Right cardiac atrium (tissue), 5 donors: Measurements from ENCODE around the gene ITLN2. TPM values are rescaled to one million over a fixed set of nuclear protein-coding genes. Genes with fewer than 3 reads are reported as not detected.
A peak's percentile ranks its signal among the peaks of the same experiment; 100 is the strongest.

Experiments used
- ATAC-seq, 2 donors: fragments of 200-7000 bp; cut with Tn5 transposase; one replicate each; pipeline versions ENCODE4 v1.8.0 to v1.9.1; 2020; ENCODE audit warnings: moderate library complexity in 2 of 2, mild to moderate bottlenecking in 1 of 2
- DNase-seq, 3 donors: peaks; one replicate each; pipeline ENCODE4 v3.0.0-alpha.2; 2020
- H3K27ac ChIP-seq: one replicate; pipeline ENCODE4 v1.5.1; 2013; ENCODE audit warnings: mild to moderate bottlenecking, low read length, control low read depth, moderate library complexity
- H3K27me3 ChIP-seq: one replicate; pipeline ENCODE4 v1.6.1; 2013; ENCODE audit not compliant: control insufficient read depth, insufficient read depth
- H3K4me1 ChIP-seq: one replicate; pipeline ENCODE4 v1.6.1; 2013; ENCODE audit warnings: low read length; ENCODE audit not compliant: control insufficient read depth, insufficient read depth
- H3K4me3 ChIP-seq: one replicate; pipeline ENCODE4 v1.5.1; 2013; ENCODE audit warnings: low read length, control low read depth
- H3K9me3 ChIP-seq: one replicate; pipeline ENCODE4 v1.6.1; 2013; ENCODE audit warnings: low read length; ENCODE audit not compliant: control insufficient read depth
- WGBS: extraction: QIAGEN DNeasy Blood & Tissue Kit; methylation state at CpG from one replicate; pipeline ENCODE4 v1.1.7; 2013; 5-methylcytosine and 5-hydroxymethylcytosine counted together
- intact Hi-C, 4 donors: fragments of 100-400 bp; cut with DNase I; formaldehyde crosslinking; loops; one replicate each; pipeline versions ENCODE4 v1.11.0 to v1.14.0; 2022 to 2023
- polyA plus RNA-seq: library from polyadenylated mRNA; stranded (reverse); fragments of 200-250 nt; gene quantifications from one replicate; pipeline ENCODE4 v1.2.3, GENCODE V29; 2013
- total RNA-seq, 4 donors: library from RNA; stranded (reverse); fragmentation: NEBNext Ultra II Directional; extraction: Animal tissue kit (Norgen Biotek cat#: 25700); gene quantifications; one replicate each; pipeline ENCODE4 v1.2.1, GENCODE V29; 2021
- donor health status: healthy with polysubstance abuse.
- donor health status: DM: no; HTN: yes; CAD: no.
- donor health status: DM: no; HTN: no; CAD: no.
- donor health status: DM: no; HTN: yes; CAD: no; lungs with severe emphysema.
- donor health status: DM: yes; HTN: yes; CAD: no.

The ITLN2 gene
- total and polyA plus RNA-seq, 5 donors = 0.58 to 2.1 (median 0.88) TPM

DNA sequence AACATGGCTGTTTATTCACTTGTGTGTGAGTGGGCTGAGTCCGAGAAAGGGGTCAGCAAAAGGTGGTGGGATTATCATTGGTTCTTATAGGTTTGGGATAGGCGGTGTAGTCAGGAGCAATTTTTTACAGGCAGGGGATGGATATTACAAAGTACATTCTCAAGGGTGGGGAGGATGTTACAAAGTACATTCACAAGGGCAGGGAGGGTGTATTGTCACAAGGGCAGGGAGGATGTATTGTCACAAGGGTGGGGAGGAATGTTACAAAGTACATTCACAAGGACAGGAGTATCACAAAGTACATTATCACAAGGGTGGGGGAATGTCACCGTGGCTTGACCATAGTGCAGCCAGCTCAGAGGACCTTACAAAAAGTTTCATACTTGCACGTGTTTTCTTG, 31.1 kb upstream of the ITLN2 start:
- ATAC-seq = no peak
- Histone ChIP-seq H3K9me3 (no peaks in the 10 kb centered on the region), H3K27me3 (no peaks in the 10 kb centered on the region), H3K4me3 (no peak overlapping the region), H3K27ac (no peak overlapping the region), H3K4me1 (peaks cover 1% of the 10 kb centered on the region)
- DNase-seq = no peak
- WGBS = 94% methylated on average over 4 of the region's 4 CpGs
- intact Hi-C loops = no loop called here

GRCh38 chr1:160981584-160982411, 27.2 kb upstream of the ITLN2 start:
- no peaks in the 10 kb centered on the region for H3K4me1 ChIP-seq
- H3K27ac ChIP-seq = no peak overlapping the region
- 5% methylated on average over 42 of the region's 42 CpGs for WGBS
- ATAC-seq (peak; percentile 78 to 84), DNase-seq (peak; percentile 19 to 72 (median 72))
- no peaks in the 10 kb centered on the region for H3K27me3 ChIP-seq
- H3K4me3 ChIP-seq = peak overlapping the region; percentile 33
- intact Hi-C loops = no loop called here
- H3K9me3 ChIP-seq = no peaks in the 10 kb centered on the region

DNA sequence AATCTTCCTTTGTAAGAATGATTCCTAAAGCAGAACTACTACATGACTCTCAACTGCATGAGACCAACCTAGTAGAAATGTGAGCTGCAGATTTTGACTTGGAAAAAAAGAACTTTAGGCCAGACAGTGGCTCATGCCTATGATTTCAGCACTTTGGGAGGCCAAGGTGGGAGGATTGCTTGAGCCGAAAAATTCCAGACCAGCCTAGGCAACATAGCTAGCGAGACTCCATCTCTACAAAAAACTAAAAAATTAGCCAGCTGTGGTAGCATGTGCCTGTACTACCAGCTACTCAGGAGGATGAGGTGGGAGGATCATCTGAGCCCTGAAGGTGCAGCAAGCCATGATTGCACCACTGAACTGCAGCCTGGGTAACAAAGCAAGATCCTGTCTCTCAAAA, 24.7 kb upstream of the ITLN2 start:
- Histone ChIP-seq H3K27me3 (no peaks in the 10 kb centered on the region), H3K4me1 (no peaks in the 10 kb centered on the region), H3K27ac (no peak overlapping the region), H3K9me3 (no peaks in the 10 kb centered on the region), H3K4me3 (no peak overlapping the region)
- WGBS = 79% methylated on average over 2 of the region's 2 CpGs
- ATAC-seq (no peak), DNase-seq (no peak)
- intact Hi-C loops = no loop called here

GRCh38 chr1:160978510-160978927, 23.9 kb upstream of the ITLN2 start:
- DNase-seq = peak in 1 of 3 donors; percentile 55
- no peaks in the 10 kb centered on the region for H3K9me3 ChIP-seq
- peak in 1 of 2 donors; percentile 23 for ATAC-seq
- 43% methylated on average over 11 of the region's 11 CpGs for WGBS
- no peak overlapping the region for H3K4me3 ChIP-seq
- H3K4me1 ChIP-seq = no peaks in the 10 kb centered on the region
- H3K27ac ChIP-seq = no peak overlapping the region
- H3K27me3 ChIP-seq = no peaks in the 10 kb centered on the region
- intact Hi-C loops = no loop called here

DNA sequence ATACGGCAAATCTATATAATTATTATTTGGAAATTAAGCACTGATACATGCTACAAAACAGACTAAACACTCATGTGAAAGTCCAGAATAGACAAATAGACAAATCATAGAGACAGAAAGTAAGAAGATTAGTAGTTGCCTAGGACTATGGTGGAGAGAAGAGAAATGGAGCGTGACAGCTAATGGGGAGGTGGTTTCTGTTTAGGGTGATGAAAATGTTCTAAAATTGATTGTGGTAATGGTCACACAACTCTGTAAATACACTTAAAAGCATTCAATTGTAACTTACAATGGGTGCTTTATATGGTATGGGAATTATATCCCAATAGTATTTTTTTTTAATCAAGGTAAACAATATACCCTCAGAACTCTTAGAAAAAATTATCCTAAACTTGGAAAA, 20.4 kb upstream of the ITLN2 start:
- Histone ChIP-seq H3K4me3 (no peak overlapping the region), H3K9me3 (no peaks in the 10 kb centered on the region), H3K27ac (no peak overlapping the region), H3K27me3 (no peaks in the 10 kb centered on the region), H3K4me1 (no peaks in the 10 kb centered on the region)
- DNase-seq = no peak
- no peak for ATAC-seq
- WGBS = 95% methylated on average over 2 of the region's 2 CpGs
- intact Hi-C loops = no loop called here

DNA sequence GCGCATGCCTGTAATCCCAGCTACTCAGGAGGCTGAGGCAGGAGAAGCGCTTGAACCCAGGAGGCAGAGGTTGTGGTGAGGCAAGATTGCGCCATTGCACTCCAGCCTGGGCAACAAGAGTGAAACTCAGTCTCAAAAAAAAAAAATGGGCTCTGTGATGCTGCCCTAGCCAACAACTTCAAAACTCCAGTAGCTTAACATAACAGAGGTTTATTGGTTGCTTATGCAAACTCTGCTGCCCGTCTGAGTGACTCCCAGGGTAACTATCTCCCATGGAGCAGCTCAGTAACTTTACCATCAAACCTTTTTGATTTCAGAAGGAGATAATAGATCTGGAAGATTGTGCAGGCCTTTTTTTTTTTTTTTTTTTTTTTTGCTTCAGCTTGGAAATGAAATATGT, 18.9 kb upstream of the ITLN2 start:
- Histone ChIP-seq H3K9me3 (no peaks in the 10 kb centered on the region), H3K4me1 (no peaks in the 10 kb centered on the region), H3K4me3 (no peak overlapping the region), H3K27me3 (no peaks in the 10 kb centered on the region), H3K27ac (no peak overlapping the region)
- DNase-seq (no peak), ATAC-seq (no peak)
- intact Hi-C loops = no loop called here
- 85% methylated on average over 4 of the region's 4 CpGs for WGBS

- Histone ChIP-seq H3K4me1 (no peaks in the 10 kb centered on the region), H3K27ac (no peak overlapping the region), H3K4me3 (no peak overlapping the region), H3K27me3 (no peaks in the 10 kb centered on the region), H3K9me3 (no peaks in the 10 kb centered on the region)
- ATAC-seq (no peak), DNase-seq (no peak)
- 54% methylated on average over 3 of the region's 3 CpGs for WGBS
- intact Hi-C loops = no loop called here
These were observed 18.3 kb upstream of the ITLN2 start for GRCh38 chr1:160972939-160973338.

DNA sequence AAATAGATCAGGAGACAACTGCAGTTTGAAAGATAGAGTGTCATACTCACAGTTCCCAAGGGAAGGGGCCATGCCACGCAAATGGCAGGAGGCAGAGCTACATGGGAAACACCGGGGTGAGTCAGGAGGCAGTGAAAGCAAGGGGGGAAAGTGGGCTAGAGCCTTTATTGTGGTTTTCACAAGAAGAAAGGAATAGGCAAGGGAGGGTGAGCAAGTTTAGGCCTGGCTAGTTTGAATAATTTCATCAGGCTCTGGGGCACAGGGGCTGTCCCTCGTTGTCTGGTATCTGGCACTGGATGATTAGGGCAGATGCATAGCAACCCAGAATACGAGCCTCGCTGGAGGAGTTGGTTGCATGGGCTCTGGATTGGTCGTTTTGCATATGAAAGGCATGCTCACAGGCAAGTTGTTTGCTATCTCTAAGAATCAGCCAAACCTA, 17.0 kb upstream of the ITLN2 start:
- Histone ChIP-seq H3K4me3 (no peak overlapping the region), H3K27ac (no peak overlapping the region), H3K27me3 (no peaks in the 10 kb centered on the region), H3K4me1 (no peaks in the 10 kb centered on the region), H3K9me3 (no peaks in the 10 kb centered on the region)
- intact Hi-C loops = no loop called here
- DNase-seq (no peak), ATAC-seq (no peak)
- WGBS = 38% methylated on average over 6 of the region's 6 CpGs

- no peak for DNase-seq
- Histone ChIP-seq H3K4me3 (no peak overlapping the region), H3K4me1 (no peaks in the 10 kb centered on the region), H3K27me3 (no peaks in the 10 kb centered on the region), H3K9me3 (no peaks in the 10 kb centered on the region), H3K27ac (no peak overlapping the region)
- no peak for ATAC-seq
- intact Hi-C loops = no loop called here
- WGBS = 34% methylated on average over 4 of the region's 4 CpGs
These were observed 8.9 kb upstream of the ITLN2 start for GRCh38 chr1:160963521-160963920.

- no peaks in the 10 kb centered on the region for H3K4me1 ChIP-seq
These were observed 6.8 kb upstream of the ITLN2 start for GRCh38 chr1:160961419-160961818.

DNA sequence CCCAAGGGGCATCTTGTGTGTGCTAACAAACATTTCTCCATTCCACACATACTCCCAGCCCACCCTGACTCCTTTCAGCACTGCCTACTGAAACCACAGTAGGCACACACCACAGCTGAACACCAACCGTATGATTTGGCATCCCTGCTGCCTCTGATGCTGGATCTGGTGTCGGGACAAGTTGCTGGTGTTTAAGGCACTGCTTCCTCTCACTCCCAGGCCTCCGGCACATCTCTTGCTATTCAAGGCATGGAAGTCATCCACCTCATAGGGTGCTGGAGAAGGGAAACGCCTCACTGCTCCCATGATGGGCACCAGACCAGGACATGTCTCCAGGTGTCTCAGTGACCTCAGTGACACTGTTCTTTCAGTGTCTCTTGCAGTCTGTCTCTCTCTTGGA, 2.4 kb upstream of the ITLN2 start:
- H3K9me3 ChIP-seq = no peaks in the 10 kb centered on the region
- H3K27ac ChIP-seq = no peak overlapping the region
- no peak overlapping the region for H3K4me3 ChIP-seq
- ATAC-seq (no peak), DNase-seq (no peak)
- intact Hi-C loops = loop anchor here in 2 of 4 donors (10.0 kb wide), 2 partner anchors 122 to 232 kb away; no protein-coding TSS in a partner anchor
- H3K27me3 ChIP-seq = no peaks in the 10 kb centered on the region
- no peaks in the 10 kb centered on the region for H3K4me1 ChIP-seq
- WGBS = 63% methylated on average over 4 of the region's 4 CpGs

More at GRCh38 chr1:160961419-160961818, 6.8 kb upstream of the ITLN2 start:
- H3K27ac ChIP-seq = no peak overlapping the region
- 74% methylated on average over 1 of the region's 1 CpG for WGBS
- H3K4me3 ChIP-seq = no peak overlapping the region
- ATAC-seq (no peak), DNase-seq (no peak)
- H3K9me3 ChIP-seq = no peaks in the 10 kb centered on the region
- intact Hi-C loops = no loop called here
- no peaks in the 10 kb centered on the region for H3K27me3 ChIP-seq
